Cardiac muscle cell (in vitro differentiated cells and primary cell): Measurements from ENCODE around the gene COL18A1. TPM values are rescaled to one million over a fixed set of nuclear protein-coding genes. Genes with fewer than 3 reads are reported as not detected.

Experiments used
- DNase-seq, 2 donors: peaks; one replicate each; pipeline versions ENCODE4 v3.0.0 to v3.0.0-alpha.2; 2010 to 2017; ENCODE audit warnings: low read depth in 1 of 2, low spot score in 1 of 2
- H3K27ac ChIP-seq: fragments of 200-600 bp; sonication (generic); 2 replicates; pipeline ENCODE4 v1.5.1; 2016
- H3K27me3 ChIP-seq: fragments of 200-600 bp; sonication (generic); 2 replicates; pipeline ENCODE4 v1.6.0; 2016; ENCODE audit warnings: control low read depth
- H3K36me3 ChIP-seq: fragments of 200-600 bp; sonication (generic); 2 replicates; pipeline ENCODE4 v1.5.1; 2016; ENCODE audit warnings: control low read depth
- H3K4me1 ChIP-seq: fragments of 200-600 bp; sonication (generic); 2 replicates; pipeline ENCODE4 v1.8.1; 2017; ENCODE audit warnings: low read depth, mild to moderate bottlenecking, mixed run types
- H3K4me3 ChIP-seq: fragments of 200-600 bp; sonication (generic); 2 replicates; pipeline ENCODE4 v1.5.1; 2016; ENCODE audit warnings: mild to moderate bottlenecking
- H3K9me3 ChIP-seq: fragments of 200-600 bp; sonication (generic); 2 replicates; pipeline ENCODE4 v1.5.1; 2017; ENCODE audit warnings: low read depth, mild to moderate bottlenecking, control low read depth
- CTCF ChIP-seq: IDR thresholded peaks from 2 replicates; pipeline ENCODE4 v1.5.1; 2012; ENCODE audit warnings: low read depth, mild to moderate bottlenecking, low read length
- polyA plus RNA-seq: library from polyadenylated mRNA; unstranded; fragments of >200 nt; fragmentation: Nextera tagmentation; extraction: Ambion mirVana; gene quantifications from 2 replicates; pipeline ENCODE4 v1.2.1, GENCODE V29; 2016
- total RNA-seq: library from RNA; depleted of rRNA; stranded (reverse); fragments of >200 nt; gene quantifications from 2 replicates; pipeline ENCODE4 v1.2.3, GENCODE V29; 2016

COL18A1 gene
- total and polyA plus RNA-seq, 2 experiments from 2014 or later, result 407 to 1,182 TPM

- no peak for DNase-seq
- Histone ChIP-seq H3K4me1 (peaks cover 71% of the 10 kb centered on the region), H3K27ac (peak overlapping the region; percentile 68), H3K36me3 (no peaks in the 10 kb centered on the region), H3K27me3 (no peaks in the 10 kb centered on the region), H3K9me3 (no peaks in the 10 kb centered on the region), H3K4me3 (no peak overlapping the region)
- TF ChIP-seq CTCF, result no peak
Observed at GRCh38 chr21:45417256-45417950, 12.4 kb downstream of the COL18A1 start.

GRCh38 chr21:45417951-45418300 lies 13.0 kb downstream of the COL18A1 start:
- no peak for DNase-seq

GRCh38 chr21:45418301-45419071 lies 13.5 kb downstream of the COL18A1 start:
- no peak for TF ChIP-seq CTCF
- Histone ChIP-seq H3K4me3 (no peak overlapping the region), H3K27ac (peak overlapping the region; percentile 68), H3K27me3 (no peaks in the 10 kb centered on the region), H3K9me3 (no peaks in the 10 kb centered on the region), H3K4me1 (peaks cover 60% of the 10 kb centered on the region), H3K36me3 (no peaks in the 10 kb centered on the region)
- no peak for DNase-seq

More at GRCh38 chr21:45417951-45418300, 13.0 kb downstream of the COL18A1 start:
- no peak for TF ChIP-seq CTCF
- H3K4me3 ChIP-seq, result no peak overlapping the region
- H3K27me3 ChIP-seq, result no peaks in the 10 kb centered on the region
- no peaks in the 10 kb centered on the region for H3K9me3 ChIP-seq
- peaks cover 66% of the 10 kb centered on the region for H3K4me1 ChIP-seq
- peak overlapping the region; percentile 68 for H3K27ac ChIP-seq
- H3K36me3 ChIP-seq, result no peaks in the 10 kb centered on the region

GRCh38 chr21:45419162-45419561 lies 14.2 kb downstream of the COL18A1 start:
- DNase-seq, result no peak
- H3K9me3 ChIP-seq, result no peaks in the 10 kb centered on the region
- peaks cover 53% of the 10 kb centered on the region for H3K4me1 ChIP-seq
- H3K27me3 ChIP-seq, result no peaks in the 10 kb centered on the region
- peak overlapping the region; percentile 41 for H3K27ac ChIP-seq
- TF ChIP-seq CTCF, result no peak
- H3K36me3 ChIP-seq, result no peaks in the 10 kb centered on the region
- no peak overlapping the region for H3K4me3 ChIP-seq

GRCh38 chr21:45420061-45421041 lies 15.4 kb downstream of the COL18A1 start:
- Histone ChIP-seq H3K9me3 (no peaks in the 10 kb centered on the region), H3K4me1 (peaks cover 46% of the 10 kb centered on the region), H3K27ac (peak overlapping the region; percentile 60), H3K27me3 (no peaks in the 10 kb centered on the region), H3K36me3 (no peaks in the 10 kb centered on the region), H3K4me3 (no peak overlapping the region)
- DNase-seq, result peak in 1 of 2 donors; percentile 34
- no peak for TF ChIP-seq CTCF
